Erythroblast (primary cell): ENCODE data around the gene ZNF407.

Source experiments
- GATA1 ChIP-seq: IDR thresholded peaks from 2 replicates; pipeline ENCODE4 v1.6.1; 2011; ENCODE audit warnings: low read depth, mild to moderate bottlenecking, control low read depth, low read length, moderate library complexity
- POLR2A ChIP-seq: IDR thresholded peaks from 2 replicates; pipeline ENCODE4 v1.6.1; 2011; ENCODE audit warnings: mild to moderate bottlenecking, low read length

DNA sequence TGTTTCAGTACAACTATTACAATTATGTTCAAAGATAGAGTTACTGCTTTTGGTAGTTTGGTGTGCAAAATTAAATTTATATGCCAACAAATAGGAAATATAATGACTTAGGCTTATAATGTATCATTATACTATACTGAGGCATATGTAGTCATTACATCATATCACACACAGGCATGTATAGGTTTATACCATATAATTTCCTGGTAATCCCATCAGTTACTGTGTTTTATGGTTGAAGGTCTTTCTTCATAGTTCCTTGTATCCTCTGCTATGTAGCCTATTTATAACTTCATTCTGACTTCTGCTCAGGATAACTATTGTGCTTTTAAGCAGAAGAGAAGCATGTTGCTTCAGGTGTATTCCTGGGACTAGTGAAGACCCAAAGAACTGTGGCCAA lies 110.5 kb downstream of the ZNF407 start:
- TF ChIP-seq POLR2A, result no peak
- no peak for TF ChIP-seq GATA1
